H54 (cell line): ENCODE data around the gene FLRT2.
A peak's percentile ranks its signal among the peaks of the same experiment; 100 is the strongest.

Experiments used
- DNase-seq: peaks from one replicate; pipeline ENCODE4 v3.0.0; 2011; ENCODE audit warnings: low spot score, mixed read lengths; ENCODE audit not compliant: insufficient read length
- FAIRE-seq: peaks from 3 replicates; lab custom pipeline; 2011; peaks lifted over from hg19 to GRCh38; lab: Jason Lieb, UNC
- POLR2A ChIP-seq: IDR thresholded peaks from 2 replicates; pipeline ENCODE4 v1.6.1; 2011; ENCODE audit warnings: low read depth, mild to moderate bottlenecking, low read length

FLRT2 gene, protein sequence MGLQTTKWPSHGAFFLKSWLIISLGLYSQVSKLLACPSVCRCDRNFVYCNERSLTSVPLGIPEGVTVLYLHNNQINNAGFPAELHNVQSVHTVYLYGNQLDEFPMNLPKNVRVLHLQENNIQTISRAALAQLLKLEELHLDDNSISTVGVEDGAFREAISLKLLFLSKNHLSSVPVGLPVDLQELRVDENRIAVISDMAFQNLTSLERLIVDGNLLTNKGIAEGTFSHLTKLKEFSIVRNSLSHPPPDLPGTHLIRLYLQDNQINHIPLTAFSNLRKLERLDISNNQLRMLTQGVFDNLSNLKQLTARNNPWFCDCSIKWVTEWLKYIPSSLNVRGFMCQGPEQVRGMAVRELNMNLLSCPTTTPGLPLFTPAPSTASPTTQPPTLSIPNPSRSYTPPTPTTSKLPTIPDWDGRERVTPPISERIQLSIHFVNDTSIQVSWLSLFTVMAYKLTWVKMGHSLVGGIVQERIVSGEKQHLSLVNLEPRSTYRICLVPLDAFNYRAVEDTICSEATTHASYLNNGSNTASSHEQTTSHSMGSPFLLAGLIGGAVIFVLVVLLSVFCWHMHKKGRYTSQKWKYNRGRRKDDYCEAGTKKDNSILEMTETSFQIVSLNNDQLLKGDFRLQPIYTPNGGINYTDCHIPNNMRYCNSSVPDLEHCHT

DNA sequence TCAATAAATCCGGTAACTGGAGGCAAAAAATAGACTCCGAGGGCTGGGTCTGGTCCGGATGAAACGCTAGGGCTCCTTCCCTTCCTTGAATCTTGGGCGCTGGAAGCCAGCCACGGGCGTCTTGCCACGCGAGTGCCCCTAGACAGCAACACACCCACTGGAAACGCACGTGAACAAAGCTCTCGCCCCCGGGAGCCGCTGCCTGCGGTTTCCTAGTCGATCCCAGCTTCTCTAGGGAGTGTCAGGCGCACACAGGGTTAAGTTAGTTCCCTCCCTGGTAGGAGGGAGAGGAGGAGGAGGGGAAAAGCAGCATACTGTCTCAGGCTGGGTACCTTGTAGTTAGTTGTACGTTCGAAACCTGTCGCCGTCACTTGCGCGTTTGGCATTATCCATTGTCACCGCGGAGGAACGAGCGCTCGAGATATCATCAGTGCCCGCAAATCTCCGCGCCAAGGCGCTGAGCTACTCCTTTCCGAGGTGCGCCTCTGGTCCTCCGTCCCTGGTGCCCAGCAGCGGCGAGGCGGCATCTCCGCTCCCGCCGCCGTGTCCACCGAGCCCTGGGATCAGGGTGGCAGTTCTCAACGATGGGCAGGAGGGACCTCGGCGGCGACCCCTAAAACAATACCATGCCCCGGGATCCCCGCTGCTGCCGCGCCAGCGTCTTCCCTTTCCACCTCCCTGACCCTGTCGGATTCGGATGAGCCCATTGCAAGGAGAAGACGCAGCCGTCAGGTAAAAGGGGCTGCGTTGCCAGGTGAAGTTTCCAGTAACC is at the start of gene FLRT2:
TSS of gene FLRT2 (plus strand) at position 342 of the 772 bp plus-strand sequence. CDS start 91,371 bp downstream, outside the sequence.
- TF ChIP-seq POLR2A, result no peak
- DNase-seq (no peak), FAIRE-seq (peak; percentile 79)

DNA sequence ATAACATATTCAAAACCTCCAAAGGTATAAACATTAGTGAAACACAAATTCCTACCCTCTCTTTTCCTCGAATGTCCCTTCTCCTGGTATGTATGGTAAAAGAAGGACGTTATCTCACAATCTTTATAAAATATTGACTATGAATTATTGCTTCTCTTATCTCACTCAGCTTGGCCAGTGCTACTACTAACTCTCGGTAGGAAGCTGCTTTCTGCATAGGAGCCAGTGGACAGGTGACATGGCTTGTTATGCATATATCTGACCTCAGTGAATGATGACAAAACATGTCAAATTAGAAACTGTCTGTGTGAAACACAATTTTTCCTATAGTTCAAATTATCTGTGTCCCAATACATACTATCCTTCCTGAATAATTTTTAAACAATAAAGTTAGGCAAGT is 48.5 kb upstream of the FLRT2 start:
- FAIRE-seq, result no peak
- no peak for TF ChIP-seq POLR2A
- DNase-seq, result no peak

GRCh38 chr14:85482552-85482951 is 47.4 kb upstream of the FLRT2 start:
- no peak for TF ChIP-seq POLR2A
- FAIRE-seq (no peak), DNase-seq (no peak)

DNA sequence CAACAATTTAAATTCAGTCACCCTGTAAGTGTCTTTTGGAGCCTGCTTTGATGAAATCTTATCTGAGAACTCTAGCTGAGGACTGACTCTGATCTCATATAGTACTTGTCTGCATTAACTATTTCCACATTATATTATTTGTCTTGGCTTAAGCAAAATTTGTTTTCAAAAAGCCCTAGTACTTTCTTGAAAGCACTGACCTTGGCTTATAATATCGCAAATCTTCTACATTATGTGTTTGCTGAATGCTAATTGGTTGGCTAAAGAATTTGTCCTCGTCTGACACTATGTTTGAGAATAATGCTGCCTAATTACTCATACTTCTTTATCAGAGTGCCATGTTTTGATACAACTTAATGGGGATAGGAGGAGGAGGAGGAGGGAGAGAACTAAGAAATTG is 46.9 kb upstream of the FLRT2 start:
- DNase-seq (no peak), FAIRE-seq (no peak)

GRCh38 chr14:85483652-85484051 is 46.3 kb upstream of the FLRT2 start:
- FAIRE-seq, result no peak
- DNase-seq, result no peak

More for the DNA sequence above, 46.9 kb upstream of the FLRT2 start:
- no peak for TF ChIP-seq POLR2A

DNA sequence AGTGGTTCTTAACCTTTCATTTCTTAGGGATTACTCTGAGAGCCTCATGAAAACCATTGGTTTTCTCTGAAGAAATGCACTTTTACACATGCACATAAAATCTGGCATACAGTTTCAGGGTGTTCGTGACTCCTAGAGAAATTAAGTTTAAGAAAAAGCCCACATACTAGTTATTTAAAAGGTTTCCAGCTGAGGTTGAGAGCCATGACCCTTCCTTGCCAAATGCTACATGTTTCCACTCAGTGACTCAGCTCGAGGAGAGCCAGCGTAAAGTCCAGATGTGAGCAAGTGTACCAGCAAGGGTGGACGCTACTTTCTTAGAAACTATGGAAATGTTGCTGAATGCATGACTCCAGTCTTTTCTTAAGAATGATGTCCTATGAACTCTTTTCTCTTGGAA is 42.7 kb upstream of the FLRT2 start:
- DNase-seq, result no peak
- no peak for FAIRE-seq
- no peak for TF ChIP-seq POLR2A

More at GRCh38 chr14:85483652-85484051, 46.3 kb upstream of the FLRT2 start:
- TF ChIP-seq POLR2A, result no peak

DNA sequence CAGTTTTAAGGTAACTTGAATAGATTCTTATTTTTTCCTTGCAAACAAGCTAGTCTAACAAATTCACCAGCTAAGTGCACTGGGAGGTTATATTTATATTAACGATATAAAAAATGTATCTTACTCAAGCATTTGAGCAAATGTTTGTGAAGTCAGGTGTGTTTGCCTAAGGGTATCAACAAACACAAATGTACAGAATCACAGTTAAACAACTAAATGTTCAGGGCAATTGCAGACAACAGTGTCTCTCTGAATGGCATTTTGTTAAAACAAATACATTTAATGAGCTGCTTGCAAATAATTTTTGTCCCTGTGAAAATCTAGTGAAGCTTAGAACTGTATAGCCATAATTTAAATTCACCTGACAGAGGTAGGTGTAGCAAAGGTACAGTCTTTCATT is 28.2 kb upstream of the FLRT2 start:
- FAIRE-seq, result no peak
- no peak for TF ChIP-seq POLR2A
- DNase-seq, result no peak

DNA sequence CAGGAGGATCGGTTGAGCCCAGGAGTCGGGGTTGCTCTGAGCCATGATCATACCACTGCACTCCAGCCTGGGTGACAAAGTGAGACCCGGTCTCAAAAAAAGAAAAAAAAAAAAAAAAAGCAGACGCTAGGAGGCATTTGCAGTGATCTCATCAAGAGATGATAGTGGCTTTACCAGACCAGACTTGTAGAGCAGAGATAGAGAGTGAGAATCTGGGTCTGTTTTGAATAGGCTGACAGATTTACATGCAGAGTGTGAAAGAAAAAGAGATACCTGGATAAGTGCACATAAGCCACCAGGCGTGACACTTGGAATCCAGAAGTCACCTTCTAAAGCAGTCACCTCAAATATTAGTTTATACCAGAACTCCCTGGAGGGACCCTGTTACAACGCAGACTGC is 21.1 kb upstream of the FLRT2 start:
- FAIRE-seq (no peak), DNase-seq (no peak)
- no peak for TF ChIP-seq POLR2A

DNA sequence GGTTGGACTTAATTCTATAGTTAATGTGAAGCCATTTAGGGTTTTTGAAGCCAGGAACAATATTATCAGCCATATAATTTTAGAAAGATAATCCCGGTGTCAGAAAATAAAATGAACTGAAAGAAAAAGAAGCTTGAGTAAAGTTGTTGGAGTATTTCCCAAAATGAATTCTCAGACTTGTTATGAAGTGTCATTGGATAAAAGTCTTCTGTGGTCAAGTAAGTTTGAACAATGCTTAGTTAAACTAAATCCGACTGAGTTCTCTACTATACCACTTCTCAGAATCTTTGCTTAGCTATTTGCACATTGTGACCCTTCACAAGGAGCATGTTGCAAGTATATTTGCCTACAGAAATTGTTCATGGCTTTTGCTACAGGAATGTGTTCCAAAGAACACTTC is 17.5 kb upstream of the FLRT2 start:
- TF ChIP-seq POLR2A, result no peak
- no peak for DNase-seq
- no peak for FAIRE-seq

GRCh38 chr14:85514487-85514886 is 15.5 kb upstream of the FLRT2 start:
- TF ChIP-seq POLR2A, result no peak
- DNase-seq (no peak), FAIRE-seq (no peak)

DNA sequence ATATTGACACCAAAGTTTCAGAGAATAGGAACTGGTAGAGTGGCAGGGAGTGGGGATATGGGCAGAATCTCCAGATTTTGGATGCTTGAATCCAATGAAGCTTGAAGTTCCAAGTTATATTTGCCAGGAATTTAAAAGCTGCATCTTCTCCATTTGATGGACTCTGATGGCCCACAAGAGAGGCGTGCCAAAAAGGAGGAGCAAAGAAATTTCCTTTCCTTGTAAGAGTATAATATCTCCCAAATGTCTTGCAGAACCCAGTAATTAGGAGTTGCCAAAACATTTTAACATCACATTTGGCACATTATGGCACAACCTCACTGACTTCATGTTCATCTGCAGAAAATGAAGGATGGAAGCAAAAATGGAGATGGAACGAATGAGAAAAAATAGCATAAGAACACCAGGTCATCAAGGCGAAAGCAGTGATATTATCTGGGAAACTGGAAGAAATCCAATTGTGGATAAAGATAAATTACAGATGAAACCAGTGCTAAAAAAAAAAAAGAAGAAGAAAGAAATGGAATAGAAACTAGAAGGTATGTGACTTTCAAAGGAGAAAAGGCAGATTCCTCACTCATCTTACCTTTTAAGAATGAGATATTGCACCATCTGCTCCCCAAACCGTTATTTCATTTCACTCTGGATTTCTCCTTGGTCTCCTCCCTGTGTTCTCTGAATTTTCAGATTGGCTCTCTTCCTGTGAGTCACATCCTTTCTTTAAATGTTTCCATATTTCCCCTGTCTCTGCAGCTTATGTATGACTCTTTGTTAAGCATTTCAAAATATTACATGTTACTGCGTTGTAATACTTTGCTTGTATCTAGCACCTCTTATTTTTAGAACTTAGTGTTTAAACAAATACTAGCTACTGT is 13.5 kb upstream of the FLRT2 start:
- FAIRE-seq, result peak; percentile 79
- no peak for TF ChIP-seq POLR2A
- DNase-seq, result no peak

DNA sequence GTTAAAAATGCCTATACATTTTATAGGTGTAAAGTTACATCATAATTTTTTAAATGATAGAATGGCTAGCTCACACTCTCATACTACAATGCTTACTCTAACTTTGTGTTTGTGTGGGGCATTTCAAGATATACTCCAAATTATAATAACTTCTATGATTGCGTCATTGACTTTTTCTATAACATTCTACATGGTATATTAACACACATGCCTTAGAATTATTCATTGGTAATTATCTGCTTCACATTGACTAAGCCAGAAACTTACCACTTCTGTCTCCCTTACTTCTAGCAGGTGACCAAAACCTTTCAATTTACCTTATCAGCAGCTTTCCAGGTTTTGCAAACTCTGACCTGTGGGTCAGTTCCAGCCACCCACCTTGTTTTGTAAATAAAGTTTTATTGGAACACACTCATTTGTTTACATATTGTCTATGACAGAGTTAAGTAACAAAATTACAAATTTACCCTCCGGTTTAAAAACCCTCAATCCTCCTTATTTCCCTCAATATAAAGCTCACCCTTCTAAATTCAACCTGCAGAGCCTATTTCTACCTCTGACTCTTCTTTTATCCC is 12.7 kb upstream of the FLRT2 start:
- DNase-seq (no peak), FAIRE-seq (no peak)
- TF ChIP-seq POLR2A, result no peak
